ENCODE results near the gene IQGAP2. TPM values are rescaled to one million over a fixed set of nuclear protein-coding genes. Genes with fewer than 3 reads are reported as not detected.

IQGAP2 gene
- total RNA-seq, 1 experiment from 2014 or later, result 13.4 TPM

DNA sequence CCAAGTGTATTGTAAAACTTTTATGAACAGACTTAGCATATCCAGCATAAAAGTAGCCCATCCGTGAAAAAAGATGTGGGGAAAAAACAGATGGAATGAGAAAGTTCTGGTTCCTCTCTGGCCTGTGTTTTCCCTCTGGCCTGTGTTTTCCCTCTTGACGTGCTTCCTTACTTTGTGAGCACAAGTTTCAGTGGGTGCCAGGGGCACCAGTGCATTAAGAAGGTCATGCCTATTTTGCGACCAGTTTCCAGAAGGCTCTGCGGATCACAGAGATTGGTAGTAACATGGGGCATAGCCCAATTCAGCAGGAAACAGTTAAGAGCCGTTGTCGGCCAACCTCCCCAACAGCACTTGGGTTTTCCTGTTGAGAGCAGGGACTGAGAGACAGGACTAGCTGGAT lies 43.7 kb downstream of the IQGAP2 start:
- no peak for DNase-seq
- BruUV-seq (replicated peaks), result no TSS peak
- H3K36me3 Mint-ChIP-seq (ENCODE audit: insufficient read depth, unreplicated experiment), result no peaks in the 10 kb centered on the region
- H3K27ac Mint-ChIP-seq (ENCODE audit: unreplicated experiment), result no peak overlapping the region
- H3K4me3 Mint-ChIP-seq (ENCODE audit: low read depth, unreplicated experiment), result no peak overlapping the region
- CTCF ChIA-PET, result no interaction called here
- intact Hi-C loops (cut with micrococcal nuclease; ENCODE audit: unreplicated experiment), result no loop called here
- H3K27me3 Mint-ChIP-seq (ENCODE audit: unreplicated experiment), result peaks cover 27% of the 10 kb centered on the region
- H3K4me1 Mint-ChIP-seq (ENCODE audit: low read depth, unreplicated experiment), result peaks cover 9% of the 10 kb centered on the region
- H3K9me3 Mint-ChIP-seq (ENCODE audit: low read depth, unreplicated experiment), result no peaks in the 10 kb centered on the region
- TF ChIP-seq, protein P1, sequence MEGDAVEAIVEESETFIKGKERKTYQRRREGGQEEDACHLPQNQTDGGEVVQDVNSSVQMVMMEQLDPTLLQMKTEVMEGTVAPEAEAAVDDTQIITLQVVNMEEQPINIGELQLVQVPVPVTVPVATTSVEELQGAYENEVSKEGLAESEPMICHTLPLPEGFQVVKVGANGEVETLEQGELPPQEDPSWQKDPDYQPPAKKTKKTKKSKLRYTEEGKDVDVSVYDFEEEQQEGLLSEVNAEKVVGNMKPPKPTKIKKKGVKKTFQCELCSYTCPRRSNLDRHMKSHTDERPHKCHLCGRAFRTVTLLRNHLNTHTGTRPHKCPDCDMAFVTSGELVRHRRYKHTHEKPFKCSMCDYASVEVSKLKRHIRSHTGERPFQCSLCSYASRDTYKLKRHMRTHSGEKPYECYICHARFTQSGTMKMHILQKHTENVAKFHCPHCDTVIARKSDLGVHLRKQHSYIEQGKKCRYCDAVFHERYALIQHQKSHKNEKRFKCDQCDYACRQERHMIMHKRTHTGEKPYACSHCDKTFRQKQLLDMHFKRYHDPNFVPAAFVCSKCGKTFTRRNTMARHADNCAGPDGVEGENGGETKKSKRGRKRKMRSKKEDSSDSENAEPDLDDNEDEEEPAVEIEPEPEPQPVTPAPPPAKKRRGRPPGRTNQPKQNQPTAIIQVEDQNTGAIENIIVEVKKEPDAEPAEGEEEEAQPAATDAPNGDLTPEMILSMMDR (IDR thresholded peaks at IDR 0.05; ENCODE audit: unreplicated experiment), result no peak

DNA sequence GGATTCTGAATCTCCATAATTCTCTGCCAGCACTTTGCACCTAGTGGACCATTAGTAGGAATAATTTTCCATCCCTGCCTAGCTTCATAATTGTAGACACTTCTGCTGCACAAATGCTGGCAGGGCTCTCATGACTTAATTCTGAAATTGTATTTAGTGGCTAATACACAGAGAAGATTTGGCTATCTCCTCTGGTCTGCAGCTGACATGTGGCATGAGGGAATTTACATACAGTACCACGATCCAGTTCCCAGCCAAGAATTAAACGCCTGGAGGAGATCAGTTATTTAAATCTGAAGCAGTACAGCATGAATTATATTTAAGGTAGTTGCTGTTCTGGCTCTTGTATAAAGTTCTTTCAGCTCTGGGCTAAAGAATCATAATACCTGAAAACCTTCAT lies 46.5 kb downstream of the IQGAP2 start:
- no peak for DNase-seq
- Mint-ChIP-seq H3K9me3 (ENCODE audit: low read depth, unreplicated experiment) (no peaks in the 10 kb centered on the region), H3K27ac (ENCODE audit: unreplicated experiment) (no peak overlapping the region), H3K27me3 (ENCODE audit: unreplicated experiment) (peaks cover 27% of the 10 kb centered on the region), H3K4me3 (ENCODE audit: low read depth, unreplicated experiment) (no peak overlapping the region), H3K36me3 (ENCODE audit: insufficient read depth, unreplicated experiment) (no peaks in the 10 kb centered on the region), H3K4me1 (ENCODE audit: low read depth, unreplicated experiment) (peaks cover 9% of the 10 kb centered on the region)
- no TSS peak for BruUV-seq (replicated peaks)
- TF ChIP-seq, protein P1 (IDR thresholded peaks at IDR 0.05; ENCODE audit: unreplicated experiment), result no peak
- intact Hi-C loops (cut with micrococcal nuclease; ENCODE audit: unreplicated experiment), result no loop called here
- CTCF ChIA-PET, result no interaction called here

DNA sequence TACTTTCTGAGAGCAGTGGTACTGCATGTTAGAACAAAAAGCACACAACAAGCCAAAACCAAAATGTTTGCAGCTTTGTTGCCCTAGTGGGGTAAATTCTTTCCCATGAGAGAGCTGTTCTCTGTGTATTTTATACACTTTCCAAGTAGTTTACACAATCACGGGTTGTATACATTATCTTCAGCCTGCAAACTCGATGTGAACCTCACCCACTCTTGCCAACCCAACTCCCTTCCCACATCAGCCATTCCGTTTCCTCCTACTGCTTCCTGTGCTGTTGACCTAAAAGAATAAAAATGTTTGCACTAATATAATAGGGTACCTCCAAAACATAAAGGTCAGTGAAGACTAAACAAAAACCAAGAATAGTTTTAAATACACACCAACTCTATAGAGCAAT lies 47.0 kb downstream of the IQGAP2 start:
- TF ChIP-seq, protein P1 (IDR thresholded peaks at IDR 0.05; ENCODE audit: unreplicated experiment), result no peak
- Mint-ChIP-seq H3K27ac (ENCODE audit: unreplicated experiment) (no peak overlapping the region), H3K9me3 (ENCODE audit: low read depth, unreplicated experiment) (no peaks in the 10 kb centered on the region), H3K4me3 (ENCODE audit: low read depth, unreplicated experiment) (no peak overlapping the region), H3K4me1 (ENCODE audit: low read depth, unreplicated experiment) (peaks cover 9% of the 10 kb centered on the region), H3K36me3 (ENCODE audit: insufficient read depth, unreplicated experiment) (no peaks in the 10 kb centered on the region), H3K27me3 (ENCODE audit: unreplicated experiment) (peaks cover 24% of the 10 kb centered on the region)
- no TSS peak for BruUV-seq (replicated peaks)
- no peak for DNase-seq
- CTCF ChIA-PET, result interaction anchor here (1.0 kb wide), 1 partner anchor 23 kb away, joined by 3 read pairs; no protein-coding TSS in a partner anchor
- intact Hi-C loops (cut with micrococcal nuclease; ENCODE audit: unreplicated experiment), result no loop called here

DNA sequence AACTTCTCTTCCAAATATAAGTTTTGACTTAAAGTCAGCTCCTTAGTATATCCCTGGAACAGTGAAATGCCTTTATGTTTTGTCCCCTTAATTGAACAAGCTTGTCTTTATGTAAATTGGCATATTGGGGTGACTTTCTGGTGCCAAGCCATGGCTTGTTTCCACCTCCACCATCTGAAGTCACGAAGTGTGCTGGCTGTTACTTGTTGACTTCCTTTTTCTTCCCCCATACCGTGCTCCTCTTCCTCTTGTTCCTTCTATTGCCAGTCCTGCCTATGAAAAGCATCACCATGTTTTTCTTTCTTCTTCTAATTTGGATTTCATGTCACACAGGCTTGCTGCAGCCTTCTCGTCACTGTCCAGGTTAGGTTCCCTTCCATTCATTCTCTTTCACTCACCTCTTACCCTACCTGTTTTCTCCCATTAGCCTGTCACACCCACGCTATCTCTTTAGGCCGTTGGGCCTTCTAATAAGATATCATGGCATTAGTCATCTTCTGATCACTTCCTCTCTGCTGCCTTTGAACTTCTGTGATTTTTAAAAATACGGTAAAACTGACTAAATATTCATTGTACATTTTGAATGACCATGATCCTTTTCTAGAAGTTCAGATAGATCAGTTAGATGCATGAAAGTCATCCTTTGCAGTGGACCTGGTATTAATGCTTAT lies 48.1 kb downstream of the IQGAP2 start:
- H3K36me3 Mint-ChIP-seq (ENCODE audit: insufficient read depth, unreplicated experiment), result no peaks in the 10 kb centered on the region
- no peaks in the 10 kb centered on the region for H3K9me3 Mint-ChIP-seq (ENCODE audit: low read depth, unreplicated experiment)
- H3K4me3 Mint-ChIP-seq (ENCODE audit: low read depth, unreplicated experiment), result no peak overlapping the region
- no TSS peak for BruUV-seq (replicated peaks)
- TF ChIP-seq, protein P1 (IDR thresholded peaks at IDR 0.05; ENCODE audit: unreplicated experiment), result no peak
- intact Hi-C loops (cut with micrococcal nuclease; ENCODE audit: unreplicated experiment), result no loop called here
- CTCF ChIA-PET, result interaction anchor here (0.6 to 1.0 kb wide), 4 partner anchors 24 to 1194 kb away, joined by 3 read pairs; no protein-coding TSS in a partner anchor
- peaks cover 17% of the 10 kb centered on the region for H3K27me3 Mint-ChIP-seq (ENCODE audit: unreplicated experiment)
- DNase-seq, result no peak
- H3K4me1 Mint-ChIP-seq (ENCODE audit: low read depth, unreplicated experiment), result peaks cover 13% of the 10 kb centered on the region
- no peak overlapping the region for H3K27ac Mint-ChIP-seq (ENCODE audit: unreplicated experiment)

All from Calu3 (cell line).